OCI-M1 (cell line): ENCODE measurements around the gene ADAM17.

ENCODE experiments used
- DNase-seq: peaks from one replicate; lab custom pipeline; 2025; lab: John Stamatoyannopoulos, UW

ADAM17 gene

GRCh38 chr2:9471206-9471605 lies 84.4 kb downstream of the ADAM17 start:
- DNase-seq: no peak

- DNase-seq: no peak
Measured at GRCh38 chr2:9467687-9468086, 87.9 kb downstream of the ADAM17 start.

GRCh38 chr2:9466147-9466683 lies 89.4 kb downstream of the ADAM17 start:
- no peak for DNase-seq

- no peak for DNase-seq
Measured at GRCh38 chr2:9465170-9465569, 90.5 kb downstream of the ADAM17 start.

GRCh38 chr2:9463698-9464034 lies 92.0 kb downstream of the ADAM17 start:
- no peak for DNase-seq

- no peak for DNase-seq
Measured at GRCh38 chr2:9462886-9463697, 92.5 kb downstream of the ADAM17 start.

- DNase-seq: no peak
Measured at GRCh38 chr2:9462313-9462712, 93.3 kb downstream of the ADAM17 start.

GRCh38 chr2:9461079-9461478 lies 94.6 kb downstream of the ADAM17 start:
- DNase-seq: no peak

GRCh38 chr2:9460441-9461017 lies 95.1 kb downstream of the ADAM17 start:
- DNase-seq: no peak

- no peak for DNase-seq
Measured at GRCh38 chr2:9451231-9451630, 104.4 kb downstream of the ADAM17 start.

- DNase-seq: no peak
Measured at GRCh38 chr2:9445089-9445488, 110.5 kb downstream of the ADAM17 start.

- DNase-seq: no peak
Measured at GRCh38 chr2:9443526-9443925, 112.1 kb downstream of the ADAM17 start.

GRCh38 chr2:9441556-9441955 lies 114.1 kb downstream of the ADAM17 start:
- no peak for DNase-seq

- no peak for DNase-seq
Measured at GRCh38 chr2:9440058-9440727, 115.4 kb downstream of the ADAM17 start.

- DNase-seq: no peak
Measured at GRCh38 chr2:9439536-9439935, 116.1 kb downstream of the ADAM17 start.
